Tibial artery (tissue), 4 donors: ENCODE measurements around the gene ODAPH.

Experiments
- DNase-seq, 2 donors: peaks; one replicate each; pipeline ENCODE4 v3.0.0-alpha.2; 2019
- H3K27ac ChIP-seq, 2 donors: fragments of 200-600 bp; sonication (generic) in 1 of 2; 1 replicate in 1 of 2; 2 replicates in 1 of 2; pipeline ENCODE4 v1.5.1; 2018 to 2019; ENCODE audit warnings: mild to moderate bottlenecking in 1 of 2
- H3K27me3 ChIP-seq, 2 donors: fragments of 200-600 bp; sonication (generic) in 1 of 2; one replicate each; pipeline versions ENCODE4 v1.5.1 to v1.6.0; 2016 to 2019
- H3K36me3 ChIP-seq, 3 donors: fragments of 200-600 bp; sonication (generic) in 2 of 3; one replicate each; pipeline ENCODE4 v1.5.1; 2016 to 2019; ENCODE audit warnings: mild to moderate bottlenecking in 2 of 3
- H3K4me1 ChIP-seq, 4 donors: fragments of 200-600 bp; sonication (generic) in 2 of 4; 1 replicate in 3 of 4; 2 replicates in 1 of 4; pipeline ENCODE4 v1.5.1; 2016 to 2019
- H3K4me3 ChIP-seq, 2 donors: fragments of 200-600 bp; sonication (generic) in 1 of 2; 1 replicate in 1 of 2; 2 replicates in 1 of 2; pipeline ENCODE4 v1.5.1; 2018 to 2019; ENCODE audit warnings: mild to moderate bottlenecking in 2 of 2
- H3K9me3 ChIP-seq, 3 donors: fragments of 200-600 bp; sonication (generic) in 1 of 3; one replicate each; pipeline ENCODE4 v1.5.1; 2016 to 2019
- CTCF ChIP-seq, 2 experiments: fragments of 200-600 bp in 1 of 2; fragments of 450-650 bp in 1 of 2; IDR thresholded peaks; one replicate each; pipeline ENCODE4 v1.5.1; 2017 to 2019; ENCODE audit warnings: antibody characterized with exemption in 2 of 2, mild to moderate bottlenecking in 1 of 2, moderate library complexity in 1 of 2
- intact Hi-C: fragments of 100-400 bp; cut with DNase I; formaldehyde crosslinking; loops from one replicate; pipeline ENCODE4 v1.15.0; 2023; ENCODE audit warnings: low total_unique reads

Gene ODAPH

DNA sequence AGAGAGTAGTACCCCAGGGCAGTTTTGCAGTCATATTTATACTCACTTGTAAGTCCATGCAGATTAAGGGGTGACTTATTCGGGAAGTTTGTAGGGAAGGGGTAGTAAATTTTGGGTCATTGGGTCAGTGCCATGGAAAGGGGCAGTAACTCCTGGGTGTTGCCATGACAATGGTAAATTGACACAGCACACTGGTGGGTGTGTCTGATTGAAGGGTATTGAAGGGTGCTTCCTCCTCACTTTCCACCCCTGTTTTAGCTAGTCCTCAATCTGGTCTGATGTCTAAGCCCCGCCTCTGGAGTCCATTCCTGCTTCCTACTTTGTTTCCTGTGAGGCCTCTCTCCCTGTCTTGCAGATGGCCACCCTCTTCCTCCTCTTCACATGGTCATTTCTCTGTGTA is 11.9 kb downstream of the ODAPH start:
- Histone ChIP-seq H3K36me3 (no peaks in the 10 kb centered on the region), H3K9me3 (no peaks in the 10 kb centered on the region), H3K27ac (no peak overlapping the region), H3K4me1 (no peaks in the 10 kb centered on the region), H3K4me3 (no peak overlapping the region), H3K27me3 (peaks cover 0 to 15% of the 10 kb centered on the region in 2 donors)
- intact Hi-C loops, result no loop called here
- TF ChIP-seq CTCF (IDR thresholded peaks at IDR 0.05), result no peak
- DNase-seq, result no peak

DNA sequence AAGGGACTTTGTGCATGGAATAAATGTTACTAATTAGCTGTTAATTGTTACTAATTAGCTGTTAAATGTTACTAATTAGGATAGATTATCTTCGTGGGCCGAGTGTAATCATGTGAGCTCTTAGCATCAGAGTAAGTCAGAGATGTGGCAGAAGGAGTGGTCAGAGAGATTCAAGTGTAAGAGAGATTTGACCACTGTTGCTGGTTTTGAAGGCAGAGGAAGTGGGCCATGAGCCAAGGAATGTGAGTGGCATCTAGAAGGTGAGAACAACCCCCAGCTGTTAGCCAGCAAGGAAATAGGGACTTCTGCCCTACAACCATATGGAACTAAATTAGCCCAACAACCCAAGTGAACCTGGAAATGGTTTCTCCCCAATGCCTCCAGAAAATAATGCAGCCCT is 28.2 kb downstream of the ODAPH start:
- intact Hi-C loops, result no loop called here

DNA sequence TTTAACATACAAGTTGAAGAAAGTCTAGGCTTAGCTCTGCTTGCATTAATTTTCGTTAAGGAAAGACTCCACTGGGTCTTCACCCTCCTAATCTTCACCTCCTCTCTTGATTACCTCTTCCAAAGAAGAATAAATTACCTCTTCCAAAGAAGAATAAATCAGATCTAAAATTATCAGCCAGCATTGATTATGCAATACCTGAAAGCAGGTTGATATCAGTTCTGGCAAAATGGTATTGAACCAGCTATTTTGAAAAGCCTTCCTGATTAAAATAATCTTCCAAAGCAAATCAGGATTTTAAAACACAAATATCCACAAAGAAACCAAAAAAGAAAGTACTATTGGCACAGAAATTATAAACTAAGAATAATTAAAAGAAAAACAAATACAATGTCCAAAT is 37.5 kb downstream of the ODAPH start:
- H3K4me3 ChIP-seq, result no peak overlapping the region
- DNase-seq, result no peak
- H3K4me1 ChIP-seq, result no peaks in the 10 kb centered on the region
- no peak overlapping the region for H3K27ac ChIP-seq
- H3K9me3 ChIP-seq, result no peaks in the 10 kb centered on the region
- intact Hi-C loops, result no loop called here
- no peaks in the 10 kb centered on the region for H3K27me3 ChIP-seq
- H3K36me3 ChIP-seq, result no peaks in the 10 kb centered on the region
- TF ChIP-seq CTCF (IDR thresholded peaks at IDR 0.05), result no peak

More for the DNA sequence above, 28.2 kb downstream of the ODAPH start:
- Histone ChIP-seq H3K4me3 (no peak overlapping the region), H3K27me3 (no peaks in the 10 kb centered on the region), H3K27ac (no peak overlapping the region), H3K36me3 (no peaks in the 10 kb centered on the region), H3K4me1 (no peaks in the 10 kb centered on the region), H3K9me3 (no peaks in the 10 kb centered on the region)
- DNase-seq, result no peak
- TF ChIP-seq CTCF (IDR thresholded peaks at IDR 0.05), result no peak

- TF ChIP-seq CTCF (IDR thresholded peaks at IDR 0.05), result no peak
- no peaks in the 10 kb centered on the region for H3K27me3 ChIP-seq
- no peaks in the 10 kb centered on the region for H3K36me3 ChIP-seq
- H3K27ac ChIP-seq, result no peak overlapping the region
- intact Hi-C loops, result no loop called here
- H3K9me3 ChIP-seq, result no peaks in the 10 kb centered on the region
- no peak for DNase-seq
- no peaks in the 10 kb centered on the region for H3K4me1 ChIP-seq
- no peak overlapping the region for H3K4me3 ChIP-seq
Observed at GRCh38 chr4:75596061-75596460, 40.2 kb downstream of the ODAPH start.

GRCh38 chr4:75598390-75598789 is 42.5 kb downstream of the ODAPH start:
- Histone ChIP-seq H3K4me1 (no peaks in the 10 kb centered on the region), H3K27me3 (no peaks in the 10 kb centered on the region), H3K4me3 (no peak overlapping the region), H3K9me3 (no peaks in the 10 kb centered on the region), H3K27ac (no peak overlapping the region), H3K36me3 (no peaks in the 10 kb centered on the region)
- TF ChIP-seq CTCF (IDR thresholded peaks at IDR 0.05), result no peak
- intact Hi-C loops, result no loop called here
- no peak for DNase-seq

DNA sequence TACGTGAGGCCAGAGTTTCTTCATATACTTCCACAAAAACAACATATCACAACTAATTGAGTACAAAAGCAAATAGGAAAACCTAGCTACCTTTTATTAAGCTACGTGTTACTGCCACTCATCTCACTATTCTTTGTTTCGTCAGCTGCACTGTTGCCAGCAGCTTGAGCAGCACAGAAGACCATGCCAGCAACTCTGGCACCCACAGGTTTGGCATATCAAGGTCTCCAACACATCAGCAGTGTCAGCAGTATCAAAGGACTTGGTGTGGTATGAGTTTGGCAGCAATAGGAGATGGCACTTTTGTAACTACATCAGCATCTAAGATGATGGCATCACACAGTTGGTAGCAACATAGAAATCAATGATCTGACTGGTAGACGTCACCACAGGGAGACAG is 43.8 kb downstream of the ODAPH start:
- intact Hi-C loops, result no loop called here
- Histone ChIP-seq H3K4me1 (no peaks in the 10 kb centered on the region), H3K4me3 (no peak overlapping the region), H3K27me3 (no peaks in the 10 kb centered on the region), H3K9me3 (no peaks in the 10 kb centered on the region), H3K27ac (no peak overlapping the region), H3K36me3 (no peaks in the 10 kb centered on the region)
- no peak for DNase-seq
- TF ChIP-seq CTCF (IDR thresholded peaks at IDR 0.05), result no peak
